ENCODE results near the gene COL6A1. TPM values are rescaled to one million over a fixed set of nuclear protein-coding genes. Genes with fewer than 3 reads are reported as not detected.

The COL6A1 gene
- total and polyA plus RNA-seq, 5 donors from 2014 or later = 0.10 to 2.2 (median 0.78) TPM

- peaks cover 0 to 16% of the 10 kb centered on the region in 2 experiments for H3K9me3 ChIP-seq (ENCODE audit: control insufficient read depth in 2 of 2, low read length in 2 of 2)
- H3K27ac Mint-ChIP-seq = no peak overlapping the region
- H3K4me3 ChIP-seq (ENCODE audit: low read depth, low read length) = no peak overlapping the region
- no peak overlapping the region for H3K27ac ChIP-seq (ENCODE audit: insufficient read depth, low read length, poor library complexity, severe bottlenecking)
- H3K4me1 ChIP-seq (ENCODE audit: control insufficient read depth, insufficient read depth, low read length, poor library complexity, severe bottlenecking) = no peaks in the 10 kb centered on the region
- H3K4me3 Mint-ChIP-seq = no peak overlapping the region
- ATAC-seq (ENCODE audit: low read depth in 2 of 2) = no peak
- no peaks in the 10 kb centered on the region for H3K27me3 ChIP-seq (ENCODE audit: control insufficient read depth, insufficient read depth, low read length)
- no peaks in the 10 kb centered on the region for H3K36me3 ChIP-seq (ENCODE audit: control insufficient read depth, insufficient read depth, low read length)
- H3K9me3 Mint-ChIP-seq = peaks cover 0 to 21% (median 10%) of the 10 kb centered on the region in 7 donors
- H3K36me3 Mint-ChIP-seq = peaks cover 4% of the 10 kb centered on the region
- DNase-seq = no peak
- H3K27me3 Mint-ChIP-seq = peaks cover 19% of the 10 kb centered on the region
- H3K4me1 Mint-ChIP-seq = no peaks in the 10 kb centered on the region
Observed at GRCh38 chr21:45964649-45965048, 16.9 kb upstream of the COL6A1 start.

- Histone ChIP-seq H3K27me3 (ENCODE audit: control insufficient read depth, insufficient read depth, low read length) (no peaks in the 10 kb centered on the region), H3K4me3 (ENCODE audit: low read depth, low read length) (no peak overlapping the region), H3K27ac (ENCODE audit: insufficient read depth, low read length, poor library complexity, severe bottlenecking) (no peak overlapping the region), H3K9me3 (ENCODE audit: control insufficient read depth in 2 of 2, low read length in 2 of 2) (peaks cover 0 to 16% of the 10 kb centered on the region in 2 experiments), H3K36me3 (ENCODE audit: control insufficient read depth, insufficient read depth, low read length) (no peaks in the 10 kb centered on the region), H3K4me1 (ENCODE audit: control insufficient read depth, insufficient read depth, low read length, poor library complexity, severe bottlenecking) (no peaks in the 10 kb centered on the region)
- ATAC-seq (ENCODE audit: low read depth in 2 of 2) = no peak
- Mint-ChIP-seq H3K36me3 (peaks cover 4% of the 10 kb centered on the region), H3K9me3 (peaks cover 0 to 21% (median 10%) of the 10 kb centered on the region in 7 donors), H3K4me3 (no peak overlapping the region), H3K27me3 (peaks cover 25% of the 10 kb centered on the region), H3K27ac (no peak overlapping the region), H3K4me1 (peaks cover 0 to 2% (median 0%) of the 10 kb centered on the region in 4 donors)
- no peak for DNase-seq
Observed at GRCh38 chr21:45965084-45965809, 16.3 kb upstream of the COL6A1 start.

GRCh38 chr21:45966791-45967394 lies 14.7 kb upstream of the COL6A1 start:
- Histone ChIP-seq H3K4me1 (ENCODE audit: control insufficient read depth, insufficient read depth, low read length, poor library complexity, severe bottlenecking) (no peaks in the 10 kb centered on the region), H3K27me3 (ENCODE audit: control insufficient read depth, insufficient read depth, low read length) (no peaks in the 10 kb centered on the region), H3K27ac (ENCODE audit: insufficient read depth, low read length, poor library complexity, severe bottlenecking) (no peak overlapping the region), H3K9me3 (ENCODE audit: control insufficient read depth in 2 of 2, low read length in 2 of 2) (peaks cover 0 to 16% of the 10 kb centered on the region in 2 experiments), H3K36me3 (ENCODE audit: control insufficient read depth, insufficient read depth, low read length) (no peaks in the 10 kb centered on the region), H3K4me3 (ENCODE audit: low read depth, low read length) (no peak overlapping the region)
- DNase-seq = no peak
- no peak for ATAC-seq (ENCODE audit: low read depth in 2 of 2)
- H3K36me3 Mint-ChIP-seq = peaks cover 4% of the 10 kb centered on the region
- H3K27me3 Mint-ChIP-seq = peaks cover 29% of the 10 kb centered on the region
- H3K9me3 Mint-ChIP-seq = peaks cover 0 to 16% (median 5%) of the 10 kb centered on the region in 7 donors
- no peak overlapping the region for H3K4me3 Mint-ChIP-seq
- peaks cover 0 to 2% (median 0%) of the 10 kb centered on the region in 4 donors for H3K4me1 Mint-ChIP-seq
- H3K27ac Mint-ChIP-seq = no peak overlapping the region

- Histone ChIP-seq H3K27me3 (ENCODE audit: control insufficient read depth, insufficient read depth, low read length) (no peaks in the 10 kb centered on the region), H3K9me3 (ENCODE audit: control insufficient read depth in 2 of 2, low read length in 2 of 2) (peaks cover 0 to 1% of the 10 kb centered on the region in 2 experiments), H3K27ac (ENCODE audit: insufficient read depth, low read length, poor library complexity, severe bottlenecking) (no peak overlapping the region), H3K36me3 (ENCODE audit: control insufficient read depth, insufficient read depth, low read length) (no peaks in the 10 kb centered on the region), H3K4me3 (ENCODE audit: low read depth, low read length) (no peak overlapping the region), H3K4me1 (ENCODE audit: control insufficient read depth, insufficient read depth, low read length, poor library complexity, severe bottlenecking) (peaks cover 30% of the 10 kb centered on the region)
- peak overlapping the region in 2 of 4 donors; percentile 21 to 63 for H3K4me3 Mint-ChIP-seq
- H3K27ac Mint-ChIP-seq = no peak overlapping the region
- peaks cover 0 to 4% (median 0%) of the 10 kb centered on the region in 7 donors for H3K9me3 Mint-ChIP-seq
- H3K4me1 Mint-ChIP-seq = peaks cover 2 to 7% (median 5%) of the 10 kb centered on the region in 4 donors
- peaks cover 4% of the 10 kb centered on the region for H3K36me3 Mint-ChIP-seq
- peaks cover 22% of the 10 kb centered on the region for H3K27me3 Mint-ChIP-seq
- DNase-seq = no peak
- no peak for ATAC-seq (ENCODE audit: low read depth in 2 of 2)
Observed at GRCh38 chr21:45969921-45970673, 11.5 kb upstream of the COL6A1 start.

- Histone ChIP-seq H3K27me3 (ENCODE audit: control insufficient read depth, insufficient read depth, low read length) (no peaks in the 10 kb centered on the region), H3K27ac (ENCODE audit: insufficient read depth, low read length, poor library complexity, severe bottlenecking) (no peak overlapping the region), H3K4me1 (ENCODE audit: control insufficient read depth, insufficient read depth, low read length, poor library complexity, severe bottlenecking) (peaks cover 31% of the 10 kb centered on the region), H3K36me3 (ENCODE audit: control insufficient read depth, insufficient read depth, low read length) (no peaks in the 10 kb centered on the region), H3K9me3 (ENCODE audit: control insufficient read depth in 2 of 2, low read length in 2 of 2) (no peaks in the 10 kb centered on the region), H3K4me3 (ENCODE audit: low read depth, low read length) (no peak overlapping the region)
- peak; percentile 41 to 48 for ATAC-seq (ENCODE audit: low read depth in 2 of 2)
- Mint-ChIP-seq H3K4me1 (peaks cover 2 to 11% (median 7%) of the 10 kb centered on the region in 4 donors), H3K27me3 (peaks cover 31% of the 10 kb centered on the region), H3K27ac (no peak overlapping the region), H3K4me3 (peak overlapping the region in 1 of 4 donors; percentile 24), H3K36me3 (peaks cover 4% of the 10 kb centered on the region), H3K9me3 (peaks cover 0 to 2% (median 0%) of the 10 kb centered on the region in 7 donors)
- DNase-seq = peak in 1 of 3 donors; percentile 33
Observed at GRCh38 chr21:45970674-45971615, 10.6 kb upstream of the COL6A1 start.

GRCh38 chr21:45971616-45972352 lies 9.8 kb upstream of the COL6A1 start:
- Mint-ChIP-seq H3K9me3 (peaks cover 0 to 2% (median 0%) of the 10 kb centered on the region in 7 donors), H3K4me3 (peak overlapping the region in 1 of 4 donors; percentile 24), H3K4me1 (peaks cover 2 to 13% (median 7%) of the 10 kb centered on the region in 4 donors), H3K27me3 (peaks cover 35% of the 10 kb centered on the region), H3K27ac (no peak overlapping the region), H3K36me3 (peaks cover 4% of the 10 kb centered on the region)
- Histone ChIP-seq H3K9me3 (ENCODE audit: control insufficient read depth in 2 of 2, low read length in 2 of 2) (no peaks in the 10 kb centered on the region), H3K27me3 (ENCODE audit: control insufficient read depth, insufficient read depth, low read length) (no peaks in the 10 kb centered on the region), H3K4me1 (ENCODE audit: control insufficient read depth, insufficient read depth, low read length, poor library complexity, severe bottlenecking) (peaks cover 31% of the 10 kb centered on the region), H3K36me3 (ENCODE audit: control insufficient read depth, insufficient read depth, low read length) (no peaks in the 10 kb centered on the region), H3K4me3 (ENCODE audit: low read depth, low read length) (no peak overlapping the region), H3K27ac (ENCODE audit: insufficient read depth, low read length, poor library complexity, severe bottlenecking) (no peak overlapping the region)
- ATAC-seq (ENCODE audit: low read depth in 2 of 2) = no peak
- no peak for DNase-seq
